Muscle of leg (tissue), 11 donors: ENCODE measurements around the gene WNT10A. TPM values are rescaled to one million over a fixed set of nuclear protein-coding genes. Genes with fewer than 3 reads are reported as not detected.

Experiments used
- DNase-seq: peaks from one replicate; pipeline ENCODE4 v3.0.0; 2013
- H3K27ac ChIP-seq: one replicate; pipeline ENCODE4 v1.5.1; 2013; ENCODE audit warnings: mild to moderate bottlenecking, low read length, control low read depth
- H3K27me3 ChIP-seq: one replicate; pipeline ENCODE4 v1.6.1; 2013; ENCODE audit warnings: low read length; ENCODE audit not compliant: control insufficient read depth, insufficient read depth
- H3K36me3 ChIP-seq: one replicate; pipeline ENCODE4 v1.6.1; 2013; ENCODE audit warnings: low read length; ENCODE audit not compliant: control insufficient read depth, insufficient read depth
- H3K4me1 ChIP-seq: one replicate; pipeline ENCODE4 v1.6.1; 2013; ENCODE audit warnings: low read length; ENCODE audit not compliant: control insufficient read depth, insufficient read depth
- H3K4me3 ChIP-seq: one replicate; pipeline ENCODE4 v1.5.1; 2013; ENCODE audit warnings: low read length, control low read depth
- H3K9me3 ChIP-seq: replicated peaks from 2 replicates; pipeline ENCODE4 v1.6.1; 2013; ENCODE audit warnings: low read depth, low read length; ENCODE audit not compliant: control insufficient read depth
- WGBS: methylation state at CpG from one replicate; pipeline ENCODE4 v1.1.5; 2013; ENCODE audit warnings: missing lambda C conversion rate; ENCODE audit not compliant: insufficient coverage; 5-methylcytosine and 5-hydroxymethylcytosine counted together
- polyA plus RNA-seq, 8 donors: library from polyadenylated mRNA; unstranded; fragments of 120-200 nt; gene quantifications; one replicate each; pipeline versions ENCODE4 v1.2.1 to v1.2.3, GENCODE V29; 2013; ENCODE audit warnings: inconsistent platforms in 1 of 8, low replicate concordance in 1 of 8; ENCODE audit not compliant: insufficient read length in 8 of 8, insufficient read depth in 1 of 8
- total RNA-seq: library from RNA; stranded (reverse); fragments of 120-200 nt; gene quantifications from one replicate; pipeline ENCODE4 v1.2.4, GENCODE V29; 2013

WNT10A gene
- total and polyA plus RNA-seq, 9 donors = 0.04 to 1.7 (median 0.07) TPM; not detected in 5

- no peak overlapping the region for H3K27ac ChIP-seq
- no peaks in the 10 kb centered on the region for H3K9me3 ChIP-seq
- DNase-seq = peak; percentile 36
- WGBS = 2% methylated on average over 63 of the region's 89 CpGs
- H3K27me3 ChIP-seq = peaks cover 74% of the 10 kb centered on the region
- H3K4me3 ChIP-seq = no peak overlapping the region
- peaks cover 64% of the 10 kb centered on the region for H3K4me1 ChIP-seq
- H3K36me3 ChIP-seq = no peaks in the 10 kb centered on the region
These were observed 3.1 kb downstream of the WNT10A start for GRCh38 chr2:218883491-218884490.

- no CpG with 5 or more reads among the region's 2 CpGs for WGBS
- Histone ChIP-seq H3K27ac (no peak overlapping the region), H3K36me3 (no peaks in the 10 kb centered on the region), H3K4me1 (peaks cover 58% of the 10 kb centered on the region), H3K27me3 (peaks cover 68% of the 10 kb centered on the region), H3K4me3 (no peak overlapping the region), H3K9me3 (no peaks in the 10 kb centered on the region)
- no peak for DNase-seq
These were observed 3.9 kb downstream of the WNT10A start for GRCh38 chr2:218884519-218884918.

GRCh38 chr2:218885981-218886947 lies 5.6 kb downstream of the WNT10A start:
- H3K27ac ChIP-seq = peak overlapping the region; percentile 45
- H3K36me3 ChIP-seq = no peaks in the 10 kb centered on the region
- WGBS = 0% methylated on average over 3 of the region's 12 CpGs
- H3K9me3 ChIP-seq = no peaks in the 10 kb centered on the region
- DNase-seq = peak; percentile 73
- H3K27me3 ChIP-seq = peaks cover 65% of the 10 kb centered on the region
- peaks cover 47% of the 10 kb centered on the region for H3K4me1 ChIP-seq
- no peak overlapping the region for H3K4me3 ChIP-seq

GRCh38 chr2:218887079-218887478 lies 6.4 kb downstream of the WNT10A start:
- Histone ChIP-seq H3K36me3 (no peaks in the 10 kb centered on the region), H3K4me3 (no peak overlapping the region), H3K27me3 (peaks cover 65% of the 10 kb centered on the region), H3K9me3 (no peaks in the 10 kb centered on the region), H3K27ac (peak overlapping the region; percentile 45), H3K4me1 (peaks cover 53% of the 10 kb centered on the region)
- no peak for DNase-seq
- WGBS = 50% methylated on average over 1 of the region's 3 CpGs

DNA sequence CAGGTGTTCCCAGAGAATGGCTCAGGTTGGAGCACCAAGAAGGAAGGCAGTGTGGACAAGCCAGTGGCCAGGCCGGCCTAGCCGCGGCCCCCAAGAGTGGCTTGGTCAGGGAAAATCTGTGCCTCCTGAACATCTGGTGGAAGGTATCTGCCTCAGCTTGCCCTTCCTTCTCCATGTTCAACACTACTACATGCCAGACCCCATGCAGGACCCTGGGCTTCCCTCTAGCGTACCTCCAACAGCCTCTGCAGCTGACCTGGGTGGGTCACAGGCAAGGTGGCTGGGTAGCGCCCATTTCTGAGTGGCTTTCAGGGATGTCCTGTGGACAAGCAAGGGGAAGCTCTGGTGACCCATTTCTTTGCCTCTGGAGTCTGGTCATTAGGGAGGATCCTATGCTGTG lies 7.7 kb downstream of the WNT10A start:
- no peak for DNase-seq
- H3K4me3 ChIP-seq = no peak overlapping the region
- no peak overlapping the region for H3K27ac ChIP-seq
- WGBS = 100% methylated on average over 3 of the region's 5 CpGs
- no peaks in the 10 kb centered on the region for H3K9me3 ChIP-seq
- H3K36me3 ChIP-seq = no peaks in the 10 kb centered on the region
- peaks cover 63% of the 10 kb centered on the region for H3K27me3 ChIP-seq
- H3K4me1 ChIP-seq = peaks cover 53% of the 10 kb centered on the region

GRCh38 chr2:218889937-218890336 lies 9.3 kb downstream of the WNT10A start:
- H3K4me3 ChIP-seq = no peak overlapping the region
- no peaks in the 10 kb centered on the region for H3K36me3 ChIP-seq
- peaks cover 66% of the 10 kb centered on the region for H3K27me3 ChIP-seq
- H3K9me3 ChIP-seq = no peaks in the 10 kb centered on the region
- H3K27ac ChIP-seq = no peak overlapping the region
- 62% methylated on average over 23 of the region's 23 CpGs for WGBS
- no peak for DNase-seq
- peaks cover 51% of the 10 kb centered on the region for H3K4me1 ChIP-seq

DNA sequence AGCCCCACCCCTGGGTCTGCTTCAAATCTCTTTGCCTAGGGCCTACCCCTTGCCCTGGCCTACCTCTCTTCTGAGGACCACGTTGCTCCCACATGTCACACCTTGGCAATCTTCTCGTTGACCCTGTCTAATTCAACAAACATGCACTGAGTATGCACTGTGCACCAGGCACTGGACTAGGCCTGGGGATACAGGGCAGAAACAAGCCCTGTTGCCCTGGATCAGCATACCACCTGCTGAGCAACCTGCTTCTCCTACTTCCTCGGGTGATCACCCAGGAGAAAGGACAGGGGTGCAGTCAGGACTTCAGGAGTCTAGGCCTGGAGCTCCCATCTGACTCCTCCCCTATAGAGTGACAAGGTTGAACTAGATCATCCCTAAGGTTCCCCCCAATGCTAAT lies 9.7 kb downstream of the WNT10A start:
- peaks cover 66% of the 10 kb centered on the region for H3K27me3 ChIP-seq
- no peaks in the 10 kb centered on the region for H3K36me3 ChIP-seq
- H3K4me1 ChIP-seq = peaks cover 47% of the 10 kb centered on the region
- H3K4me3 ChIP-seq = no peak overlapping the region
- no peaks in the 10 kb centered on the region for H3K9me3 ChIP-seq
- no peak overlapping the region for H3K27ac ChIP-seq
- no peak for DNase-seq
- WGBS = 37% methylated on average over 3 of the region's 3 CpGs

GRCh38 chr2:218891275-218892135 lies 10.9 kb downstream of the WNT10A start:
- peaks cover 76% of the 10 kb centered on the region for H3K27me3 ChIP-seq

GRCh38 chr2:218892693-218893348 lies 12.2 kb downstream of the WNT10A start:
- WGBS = under 1% methylated on average over 72 of the region's 72 CpGs
- peak; percentile 74 for DNase-seq
- H3K4me1 ChIP-seq = peaks cover 41% of the 10 kb centered on the region
- no peaks in the 10 kb centered on the region for H3K36me3 ChIP-seq
- peaks cover 86% of the 10 kb centered on the region for H3K27me3 ChIP-seq
- no peaks in the 10 kb centered on the region for H3K9me3 ChIP-seq
- no peak overlapping the region for H3K27ac ChIP-seq
- peak overlapping the region; percentile 21 for H3K4me3 ChIP-seq

More at GRCh38 chr2:218891275-218892135, 10.9 kb downstream of the WNT10A start:
- WGBS = 25% methylated on average over 16 of the region's 19 CpGs
- Histone ChIP-seq H3K4me3 (no peak overlapping the region), H3K4me1 (peaks cover 38% of the 10 kb centered on the region), H3K9me3 (no peaks in the 10 kb centered on the region), H3K36me3 (no peaks in the 10 kb centered on the region), H3K27ac (no peak overlapping the region)
- DNase-seq = no peak
